Calu3 (cell line): ENCODE data around the gene ALKBH3. TPM values are rescaled to one million over a fixed set of nuclear protein-coding genes. Genes with fewer than 3 reads are reported as not detected.

Experiments
- BruUV-seq: library from RNA; stranded (reverse); fragments of 400-500 nt; replicated peaks from 2 replicates; lab custom pipeline; 2021; lab: Mats Ljungman, UMichigan
- CTCF ChIA-PET: fragments of 300-600 bp; sonication (Branson Sonifier 250); formaldehyde crosslinking; loops from one replicate; lab custom pipeline; 2022; ENCODE audit warnings: antibody characterized with exemption; lab: Charles Lee
- DNase-seq: peaks from one replicate; pipeline ENCODE4 v3.0.0; 2022
- H3K27ac Mint-ChIP-seq: one replicate; pipeline ENCODE4 v1.8.0; 2022; ENCODE audit warnings: mixed read lengths; ENCODE audit not compliant: unreplicated experiment
- H3K27me3 Mint-ChIP-seq: one replicate; pipeline ENCODE4 v1.8.0; 2022; ENCODE audit warnings: mixed read lengths; ENCODE audit not compliant: unreplicated experiment
- H3K36me3 Mint-ChIP-seq: one replicate; pipeline ENCODE4 v1.8.0; 2022; ENCODE audit warnings: mild to moderate bottlenecking, moderate library complexity, mixed read lengths; ENCODE audit not compliant: insufficient read depth, unreplicated experiment
- H3K4me1 Mint-ChIP-seq: one replicate; pipeline ENCODE4 v1.8.0; 2022; ENCODE audit warnings: mild to moderate bottlenecking, low read depth, mixed read lengths; ENCODE audit not compliant: unreplicated experiment
- H3K4me3 Mint-ChIP-seq: one replicate; pipeline ENCODE4 v1.8.0; 2022; ENCODE audit warnings: mild to moderate bottlenecking, low read depth, moderate library complexity, mixed read lengths; ENCODE audit not compliant: unreplicated experiment
- H3K9me3 Mint-ChIP-seq: one replicate; pipeline ENCODE4 v1.8.0; 2022; ENCODE audit warnings: low read depth, mixed read lengths; ENCODE audit not compliant: unreplicated experiment
- intact Hi-C: fragments of 100-400 bp; cut with micrococcal nuclease; formaldehyde crosslinking; loops from one replicate; pipeline ENCODE4 v1.10.0; 2022; ENCODE audit not compliant: unreplicated experiment
- total RNA-seq: library from RNA; stranded (reverse); gene quantifications from 2 replicates; pipeline ENCODE4 v1.2.3, GENCODE V29; 2022
- TF ChIP-seq, protein P1 (sequence below): fragments of 200-600 bp; IDR thresholded peaks from one replicate; pipeline ENCODE4 v1.8.0; 2022; ENCODE audit warnings: antibody characterized with exemption; ENCODE audit not compliant: unreplicated experiment

Gene ALKBH3
- total RNA-seq, 1 experiment from 2014 or later = 19.1 TPM

DNA sequence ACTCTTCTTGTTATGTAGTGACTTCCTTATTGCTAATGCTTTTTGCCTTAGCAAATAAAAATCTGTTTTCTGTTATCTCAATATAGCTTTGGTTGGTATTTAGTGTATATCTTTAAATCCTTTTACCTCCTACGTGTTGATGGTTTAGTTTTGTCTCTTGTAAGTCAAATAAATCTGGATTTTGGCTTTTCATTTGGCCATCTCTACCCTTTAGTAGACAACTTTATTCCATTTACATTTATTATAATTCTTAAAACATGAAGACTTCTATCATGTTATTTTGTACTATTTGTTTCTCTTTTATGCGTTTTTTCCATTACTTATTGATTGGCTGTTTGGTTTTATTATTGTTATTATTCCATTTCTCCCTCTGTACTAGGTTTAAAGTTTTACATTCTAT lies 19.5 kb upstream of the ALKBH3 start:
- H3K4me1 Mint-ChIP-seq = no peaks in the 10 kb centered on the region
- DNase-seq = no peak
- H3K9me3 Mint-ChIP-seq = no peaks in the 10 kb centered on the region
- H3K36me3 Mint-ChIP-seq = peaks cover 7% of the 10 kb centered on the region
- no peak overlapping the region for H3K27ac Mint-ChIP-seq
- BruUV-seq = no TSS peak
- intact Hi-C loops = no loop called here
- H3K27me3 Mint-ChIP-seq = no peaks in the 10 kb centered on the region
- H3K4me3 Mint-ChIP-seq = no peak overlapping the region
- CTCF ChIA-PET = no interaction called here
- TF ChIP-seq, protein P1, sequence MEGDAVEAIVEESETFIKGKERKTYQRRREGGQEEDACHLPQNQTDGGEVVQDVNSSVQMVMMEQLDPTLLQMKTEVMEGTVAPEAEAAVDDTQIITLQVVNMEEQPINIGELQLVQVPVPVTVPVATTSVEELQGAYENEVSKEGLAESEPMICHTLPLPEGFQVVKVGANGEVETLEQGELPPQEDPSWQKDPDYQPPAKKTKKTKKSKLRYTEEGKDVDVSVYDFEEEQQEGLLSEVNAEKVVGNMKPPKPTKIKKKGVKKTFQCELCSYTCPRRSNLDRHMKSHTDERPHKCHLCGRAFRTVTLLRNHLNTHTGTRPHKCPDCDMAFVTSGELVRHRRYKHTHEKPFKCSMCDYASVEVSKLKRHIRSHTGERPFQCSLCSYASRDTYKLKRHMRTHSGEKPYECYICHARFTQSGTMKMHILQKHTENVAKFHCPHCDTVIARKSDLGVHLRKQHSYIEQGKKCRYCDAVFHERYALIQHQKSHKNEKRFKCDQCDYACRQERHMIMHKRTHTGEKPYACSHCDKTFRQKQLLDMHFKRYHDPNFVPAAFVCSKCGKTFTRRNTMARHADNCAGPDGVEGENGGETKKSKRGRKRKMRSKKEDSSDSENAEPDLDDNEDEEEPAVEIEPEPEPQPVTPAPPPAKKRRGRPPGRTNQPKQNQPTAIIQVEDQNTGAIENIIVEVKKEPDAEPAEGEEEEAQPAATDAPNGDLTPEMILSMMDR = no peak

DNA sequence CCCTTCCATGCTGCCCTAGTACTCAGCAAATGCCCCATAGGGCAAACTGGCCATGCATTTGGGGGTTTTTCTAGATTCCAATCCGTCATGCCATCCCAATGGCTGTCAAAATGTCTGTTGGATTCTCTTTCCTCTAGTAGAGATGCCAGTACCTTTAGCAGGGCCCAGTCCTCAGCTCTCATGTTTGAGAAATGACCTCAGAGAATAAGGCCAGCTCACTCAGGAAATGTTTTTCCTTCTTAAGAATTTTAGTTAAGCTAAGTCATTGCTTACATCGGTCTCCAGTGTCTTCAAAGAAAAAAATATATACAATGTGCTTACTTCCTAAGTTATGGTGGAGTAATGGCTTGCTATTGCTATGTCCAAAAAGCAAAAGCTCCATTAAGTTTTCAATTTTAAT lies 14.1 kb upstream of the ALKBH3 start:
- intact Hi-C loops = no loop called here
- TF ChIP-seq, protein P1 = no peak
- Mint-ChIP-seq H3K36me3 (no peaks in the 10 kb centered on the region), H3K27me3 (peaks cover 9% of the 10 kb centered on the region), H3K4me1 (peaks cover 10% of the 10 kb centered on the region), H3K4me3 (no peak overlapping the region), H3K9me3 (no peaks in the 10 kb centered on the region), H3K27ac (no peak overlapping the region)
- no TSS peak for BruUV-seq
- no peak for DNase-seq
- CTCF ChIA-PET = interaction anchor here (0.8 kb wide), 1 partner anchor 247 kb away, joined by 4 read pairs; no protein-coding TSS in a partner anchor

DNA sequence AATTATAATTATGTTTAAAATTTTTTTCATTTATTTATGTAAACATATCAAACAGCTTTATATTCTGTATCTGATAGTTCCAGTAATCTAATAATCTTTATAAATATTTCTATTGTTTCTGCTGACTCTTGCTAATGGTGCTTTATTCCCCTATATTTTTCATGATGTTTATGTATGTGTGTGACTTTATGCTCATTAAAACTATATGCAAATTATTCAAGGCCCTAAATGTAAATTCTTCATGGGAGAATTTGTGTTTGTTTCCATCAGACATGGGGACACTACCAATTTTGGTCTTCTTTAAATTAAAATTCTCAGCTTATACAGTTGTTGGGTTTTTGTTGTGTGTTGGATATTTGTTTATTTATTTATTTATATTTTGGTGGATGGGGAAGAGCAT lies 13.7 kb upstream of the ALKBH3 start:
- no peak for DNase-seq
- CTCF ChIA-PET = interaction anchor here (0.8 kb wide), 1 partner anchor 247 kb away, joined by 4 read pairs; no protein-coding TSS in a partner anchor
- TF ChIP-seq, protein P1 = no peak
- no peaks in the 10 kb centered on the region for H3K36me3 Mint-ChIP-seq
- peaks cover 10% of the 10 kb centered on the region for H3K4me1 Mint-ChIP-seq
- H3K27ac Mint-ChIP-seq = no peak overlapping the region
- peaks cover 14% of the 10 kb centered on the region for H3K27me3 Mint-ChIP-seq
- no peak overlapping the region for H3K4me3 Mint-ChIP-seq
- BruUV-seq = no TSS peak
- no peaks in the 10 kb centered on the region for H3K9me3 Mint-ChIP-seq
- intact Hi-C loops = no loop called here

DNA sequence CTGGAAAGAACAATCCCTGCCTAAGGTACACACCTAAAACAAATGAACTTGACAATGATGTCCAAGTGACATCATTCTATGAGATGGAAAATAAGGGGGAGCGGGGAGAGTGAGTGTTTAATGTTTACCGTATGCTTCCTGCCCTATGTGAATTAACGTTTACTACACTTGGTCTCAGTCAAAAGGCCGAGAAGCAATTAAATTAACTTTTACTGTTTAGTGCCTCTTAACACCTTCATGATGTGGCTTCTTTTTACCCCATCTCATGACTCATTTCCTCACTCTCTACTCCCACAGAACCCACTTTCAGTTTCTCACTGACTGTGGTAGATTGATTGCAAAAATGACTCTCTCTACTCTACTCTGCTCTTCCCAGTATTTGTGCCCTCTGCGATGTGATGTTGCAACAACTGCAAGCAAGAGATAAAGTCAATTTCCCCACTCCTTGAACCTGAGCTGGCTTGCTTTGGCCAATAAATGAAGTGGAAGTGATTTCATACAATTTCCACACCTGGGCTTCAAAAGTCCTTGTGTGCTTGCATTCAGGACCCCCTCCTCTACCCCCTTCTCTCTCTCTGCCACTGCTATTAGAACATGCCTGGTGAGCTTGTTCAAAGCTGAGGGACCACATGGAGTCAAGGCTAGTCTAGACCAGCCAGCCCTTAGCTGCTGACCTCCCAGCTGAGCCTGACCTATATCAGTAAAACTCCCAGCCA lies 11.6 kb upstream of the ALKBH3 start:
- Mint-ChIP-seq H3K27me3 (peaks cover 34% of the 10 kb centered on the region), H3K36me3 (no peaks in the 10 kb centered on the region), H3K9me3 (no peaks in the 10 kb centered on the region), H3K4me1 (peaks cover 10% of the 10 kb centered on the region), H3K27ac (peak overlapping the region; percentile 46), H3K4me3 (no peak overlapping the region)
- TF ChIP-seq, protein P1 = no peak
- BruUV-seq = no TSS peak
- no peak for DNase-seq
- CTCF ChIA-PET = no interaction called here
- intact Hi-C loops = no loop called here
